Measurements from ENCODE around the gene HDDC3.

Gene HDDC3, protein sequence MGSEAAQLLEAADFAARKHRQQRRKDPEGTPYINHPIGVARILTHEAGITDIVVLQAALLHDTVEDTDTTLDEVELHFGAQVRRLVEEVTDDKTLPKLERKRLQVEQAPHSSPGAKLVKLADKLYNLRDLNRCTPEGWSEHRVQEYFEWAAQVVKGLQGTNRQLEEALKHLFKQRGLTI

DNA sequence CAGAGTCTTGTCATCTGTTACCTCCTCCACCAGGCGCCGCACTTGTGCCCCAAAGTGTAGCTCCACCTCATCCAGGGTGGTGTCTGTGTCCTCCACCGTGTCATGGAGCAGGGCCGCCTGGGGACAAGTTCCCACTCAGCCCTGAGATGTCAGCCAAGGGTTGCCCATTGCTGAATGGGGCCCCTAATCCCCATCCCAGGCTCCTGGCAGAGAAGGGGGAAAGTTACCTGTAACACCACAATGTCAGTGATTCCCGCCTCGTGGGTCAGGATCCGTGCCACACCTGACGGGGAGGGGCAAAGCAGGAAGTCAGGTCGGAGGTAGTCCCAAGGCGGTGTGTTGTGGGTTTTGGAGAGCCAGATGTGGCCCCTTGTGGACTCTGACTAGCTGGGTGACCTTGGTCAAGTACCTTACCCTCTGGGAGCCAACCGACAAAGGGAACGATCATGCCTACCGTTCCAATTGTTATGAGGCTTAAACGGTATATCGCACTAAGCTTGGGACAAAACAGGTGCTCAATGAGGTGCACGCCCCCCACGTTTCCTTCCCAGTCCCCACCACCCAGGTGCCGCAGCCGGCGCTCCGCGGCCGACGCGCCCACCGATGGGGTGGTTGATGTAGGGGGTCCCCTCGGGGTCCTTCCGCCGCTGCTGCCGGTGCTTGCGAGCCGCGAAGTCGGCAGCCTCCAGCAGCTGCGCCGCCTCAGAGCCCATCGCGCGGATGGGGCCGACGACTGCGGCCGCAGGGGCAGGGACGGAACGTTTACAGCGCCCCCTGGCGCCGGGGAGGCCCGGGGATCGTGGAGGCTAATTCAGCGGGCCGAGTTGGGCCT, at the start of gene HDDC3:
Gene HDDC3 (minus strand): TSS at position 722 of the 832 bp plus-strand sequence. CDS start 9 bp downstream, at position 713.
- Mint-ChIP-seq H3K27me3 (ENCODE audit: low read depth) (no peaks in the 10 kb centered on the region), H3K9me3 (no peaks in the 10 kb centered on the region), H3K36me3 (ENCODE audit: low read depth) (peaks cover 11% of the 10 kb centered on the region), H3K4me1 (ENCODE audit: low read depth) (peaks cover 51% of the 10 kb centered on the region), H3K4me3 (peak within 1 kb of the TSS; percentile 98), H3K27ac (peak within 1 kb of the TSS; percentile 100)

DNA sequence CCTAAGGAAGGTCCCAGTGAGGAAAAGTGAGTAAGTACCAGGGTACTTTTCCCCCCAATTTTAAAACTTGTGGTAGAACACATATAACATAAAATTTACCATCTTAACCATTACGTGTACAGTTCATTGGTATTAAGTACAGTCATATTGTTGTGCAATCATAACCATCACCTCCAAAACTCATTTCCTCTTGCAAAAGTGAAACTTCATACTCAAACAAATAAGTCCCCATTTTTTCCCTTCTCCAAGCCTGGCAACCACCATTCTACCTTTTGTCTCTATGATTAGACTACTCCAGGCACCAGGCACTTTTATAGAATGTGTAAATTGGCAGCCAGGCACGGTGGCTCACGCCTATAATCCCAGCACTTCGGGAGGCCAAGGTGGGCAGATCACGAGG, 49.8 kb upstream of the HDDC3 start:
- peaks cover 55% of the 10 kb centered on the region for H3K36me3 Mint-ChIP-seq (ENCODE audit: low read depth)
- H3K4me3 Mint-ChIP-seq: no peak overlapping the region
- H3K27me3 Mint-ChIP-seq (ENCODE audit: low read depth): no peaks in the 10 kb centered on the region
- peak overlapping the region; percentile 73 for H3K27ac Mint-ChIP-seq
- H3K9me3 Mint-ChIP-seq: no peaks in the 10 kb centered on the region
- H3K4me1 Mint-ChIP-seq (ENCODE audit: low read depth): peaks cover 32% of the 10 kb centered on the region

DNA sequence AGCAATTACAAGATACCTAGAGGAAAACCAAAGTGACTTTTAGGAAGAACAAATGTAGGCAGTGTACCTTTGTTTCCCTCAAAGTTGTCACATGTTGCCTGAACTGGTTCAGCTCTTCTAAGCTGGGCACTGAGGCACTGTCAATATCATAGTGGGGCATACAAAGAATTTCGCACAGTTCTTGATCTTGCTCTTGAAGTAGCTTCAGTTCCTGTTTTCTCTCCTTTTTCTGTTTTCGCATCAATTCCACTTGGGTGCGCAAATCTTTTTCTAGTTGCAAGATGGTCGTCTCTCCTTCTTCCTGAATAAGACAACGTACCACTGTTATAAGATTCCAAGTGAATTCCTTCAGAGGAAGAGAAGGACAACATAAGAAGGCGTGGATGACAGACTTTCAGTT, 49.3 kb upstream of the HDDC3 start:
- H3K9me3 Mint-ChIP-seq: no peaks in the 10 kb centered on the region
- H3K4me1 Mint-ChIP-seq (ENCODE audit: low read depth): peaks cover 31% of the 10 kb centered on the region
- H3K27ac Mint-ChIP-seq: peak overlapping the region; percentile 73
- H3K36me3 Mint-ChIP-seq (ENCODE audit: low read depth): peaks cover 57% of the 10 kb centered on the region
- H3K27me3 Mint-ChIP-seq (ENCODE audit: low read depth): no peaks in the 10 kb centered on the region
- no peak overlapping the region for H3K4me3 Mint-ChIP-seq

DNA sequence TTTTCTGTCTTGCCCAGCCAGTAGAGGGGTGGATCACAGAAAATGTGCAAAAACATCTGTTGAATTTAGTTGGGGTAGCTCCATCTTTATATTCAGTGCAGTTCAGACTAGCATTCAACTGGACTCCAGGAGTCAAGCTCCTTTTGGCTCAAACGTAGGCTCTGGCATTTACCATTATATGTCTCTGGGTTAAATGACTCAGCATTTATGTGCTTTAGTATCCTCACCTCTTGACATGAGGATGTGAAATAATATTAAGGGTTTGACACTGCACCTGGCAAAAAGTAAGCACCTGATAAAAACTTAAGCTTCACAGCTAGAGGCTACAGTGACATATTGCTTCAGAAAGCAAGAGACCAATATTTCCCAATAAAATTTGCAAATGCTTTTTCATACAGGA, 47.2 kb upstream of the HDDC3 start:
- Mint-ChIP-seq H3K4me1 (ENCODE audit: low read depth) (peaks cover 22% of the 10 kb centered on the region), H3K27me3 (ENCODE audit: low read depth) (no peaks in the 10 kb centered on the region)

DNA sequence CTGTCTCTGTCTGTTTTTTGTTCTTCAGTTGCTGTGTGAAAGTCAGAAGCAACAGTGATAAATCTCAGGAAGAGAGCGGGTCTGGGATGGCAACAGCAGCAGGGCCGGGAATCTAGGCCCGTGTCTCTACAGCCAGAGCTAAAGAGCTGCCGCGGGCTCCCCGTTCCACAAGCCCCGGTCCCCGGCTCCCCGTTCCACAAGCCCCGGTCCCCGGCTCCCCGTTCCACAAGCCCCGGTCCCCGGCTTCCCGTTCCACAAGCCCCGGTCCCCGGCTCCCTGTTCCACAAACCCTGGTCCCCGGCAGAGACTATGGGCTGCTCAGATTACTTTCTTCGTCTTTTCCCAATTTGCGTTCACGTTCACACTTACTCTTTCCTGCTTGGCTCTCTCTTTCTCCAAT, 41.9 kb upstream of the HDDC3 start:
- H3K4me1 Mint-ChIP-seq (ENCODE audit: low read depth): peaks cover 2% of the 10 kb centered on the region
- no peaks in the 10 kb centered on the region for H3K9me3 Mint-ChIP-seq
- no peak overlapping the region for H3K4me3 Mint-ChIP-seq
- H3K27me3 Mint-ChIP-seq (ENCODE audit: low read depth): no peaks in the 10 kb centered on the region
- no peak overlapping the region for H3K27ac Mint-ChIP-seq
- H3K36me3 Mint-ChIP-seq (ENCODE audit: low read depth): peaks cover 52% of the 10 kb centered on the region

More for the DNA sequence above, 47.2 kb upstream of the HDDC3 start:
- H3K36me3 Mint-ChIP-seq (ENCODE audit: low read depth): peaks cover 62% of the 10 kb centered on the region
- H3K27ac Mint-ChIP-seq: no peak overlapping the region
- H3K9me3 Mint-ChIP-seq: no peaks in the 10 kb centered on the region
- H3K4me3 Mint-ChIP-seq: no peak overlapping the region

DNA sequence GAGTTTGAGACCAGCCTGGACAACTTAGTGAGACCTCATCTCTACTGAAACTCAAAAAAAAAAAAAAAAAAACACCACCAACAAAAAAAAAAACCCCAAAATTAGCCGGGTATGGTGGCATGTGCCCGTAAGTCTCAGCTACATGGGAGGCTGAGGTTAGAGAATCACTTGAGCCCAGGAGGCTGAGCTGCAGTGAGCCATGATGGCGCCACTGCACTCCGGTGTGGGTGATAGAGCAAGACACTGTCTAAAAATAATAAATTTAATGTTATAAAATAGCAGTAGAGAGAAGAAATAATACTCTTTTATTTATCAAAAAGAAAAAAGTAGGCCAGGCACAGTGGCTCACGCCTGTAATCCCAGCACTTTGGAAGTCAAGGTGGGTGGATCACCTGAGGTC, 39.8 kb upstream of the HDDC3 start:
- no peaks in the 10 kb centered on the region for H3K4me1 Mint-ChIP-seq (ENCODE audit: low read depth)
- no peak overlapping the region for H3K4me3 Mint-ChIP-seq
- no peak overlapping the region for H3K27ac Mint-ChIP-seq
- no peaks in the 10 kb centered on the region for H3K9me3 Mint-ChIP-seq
- H3K27me3 Mint-ChIP-seq (ENCODE audit: low read depth): no peaks in the 10 kb centered on the region
- H3K36me3 Mint-ChIP-seq (ENCODE audit: low read depth): peaks cover 56% of the 10 kb centered on the region

DNA sequence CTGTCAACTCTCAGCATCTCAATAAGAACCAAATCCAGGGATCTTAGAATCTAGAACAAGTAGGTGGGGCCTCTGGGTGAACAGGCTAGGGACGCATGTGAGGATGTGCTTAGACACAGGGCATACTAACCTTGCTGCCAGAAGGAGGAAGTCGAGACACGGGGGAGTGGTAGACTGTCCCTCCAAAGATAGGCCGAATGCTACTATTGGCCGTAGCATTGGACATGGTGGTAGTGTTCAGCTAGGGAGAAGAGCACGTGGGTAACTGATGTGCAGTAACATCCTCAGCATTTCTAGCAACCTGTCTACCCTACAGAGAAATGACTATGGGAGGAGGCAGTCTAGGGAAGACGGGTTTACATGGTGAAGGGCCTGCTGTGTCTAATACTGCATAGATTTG, 37.9 kb upstream of the HDDC3 start:
- Mint-ChIP-seq H3K36me3 (ENCODE audit: low read depth) (peaks cover 58% of the 10 kb centered on the region), H3K27me3 (ENCODE audit: low read depth) (no peaks in the 10 kb centered on the region), H3K27ac (no peak overlapping the region), H3K4me1 (ENCODE audit: low read depth) (no peaks in the 10 kb centered on the region), H3K4me3 (no peak overlapping the region), H3K9me3 (no peaks in the 10 kb centered on the region)

DNA sequence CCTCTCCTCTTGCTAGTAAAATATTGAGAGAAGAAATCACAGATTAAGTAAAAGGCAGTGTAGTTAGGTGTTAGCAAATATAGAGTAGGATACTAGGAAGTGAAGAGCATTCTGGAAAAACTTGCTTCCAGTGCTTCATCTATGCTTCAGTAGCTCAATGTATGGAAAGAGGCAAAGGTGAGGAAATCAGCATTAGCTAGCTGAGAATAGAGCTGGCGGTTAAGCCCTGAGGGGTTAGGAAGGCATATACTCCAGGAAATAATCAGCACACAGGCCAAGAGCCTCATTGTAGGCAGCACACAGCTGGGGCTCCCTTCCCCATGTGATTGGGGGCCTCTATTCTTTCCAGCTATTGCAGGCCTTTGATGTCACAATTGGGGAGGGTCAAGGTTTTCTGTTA, 36.1 kb upstream of the HDDC3 start:
- H3K9me3 Mint-ChIP-seq: no peaks in the 10 kb centered on the region
- no peaks in the 10 kb centered on the region for H3K27me3 Mint-ChIP-seq (ENCODE audit: low read depth)

DNA sequence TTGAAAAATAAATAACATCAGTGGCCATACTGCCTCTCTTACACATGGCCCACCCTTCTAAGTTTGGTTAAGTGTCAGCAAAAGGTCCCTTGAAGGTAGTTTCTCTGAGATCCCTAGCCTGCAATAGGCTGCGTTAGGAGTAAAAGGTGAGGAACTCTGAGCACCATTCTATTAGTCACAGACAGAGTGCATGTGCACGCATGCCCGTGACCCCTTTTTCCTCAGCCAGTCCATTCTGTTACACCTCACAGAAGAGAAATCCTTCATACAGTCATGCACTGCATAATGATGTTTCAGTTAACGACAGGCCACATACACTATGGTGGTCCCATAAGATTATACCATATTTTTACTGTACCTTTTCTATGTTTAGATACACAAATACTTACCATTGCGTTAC, 34.9 kb upstream of the HDDC3 start:
- H3K4me3 Mint-ChIP-seq: no peak overlapping the region
- H3K36me3 Mint-ChIP-seq (ENCODE audit: low read depth): peaks cover 47% of the 10 kb centered on the region
- H3K9me3 Mint-ChIP-seq: no peaks in the 10 kb centered on the region
- no peak overlapping the region for H3K27ac Mint-ChIP-seq
- H3K27me3 Mint-ChIP-seq (ENCODE audit: low read depth): no peaks in the 10 kb centered on the region
- H3K4me1 Mint-ChIP-seq (ENCODE audit: low read depth): peaks cover under 1% of the 10 kb centered on the region

More for the DNA sequence above, 36.1 kb upstream of the HDDC3 start:
- no peaks in the 10 kb centered on the region for H3K4me1 Mint-ChIP-seq (ENCODE audit: low read depth)
- no peak overlapping the region for H3K4me3 Mint-ChIP-seq
- peak overlapping the region; percentile 62 for H3K27ac Mint-ChIP-seq
- peaks cover 49% of the 10 kb centered on the region for H3K36me3 Mint-ChIP-seq (ENCODE audit: low read depth)

DNA sequence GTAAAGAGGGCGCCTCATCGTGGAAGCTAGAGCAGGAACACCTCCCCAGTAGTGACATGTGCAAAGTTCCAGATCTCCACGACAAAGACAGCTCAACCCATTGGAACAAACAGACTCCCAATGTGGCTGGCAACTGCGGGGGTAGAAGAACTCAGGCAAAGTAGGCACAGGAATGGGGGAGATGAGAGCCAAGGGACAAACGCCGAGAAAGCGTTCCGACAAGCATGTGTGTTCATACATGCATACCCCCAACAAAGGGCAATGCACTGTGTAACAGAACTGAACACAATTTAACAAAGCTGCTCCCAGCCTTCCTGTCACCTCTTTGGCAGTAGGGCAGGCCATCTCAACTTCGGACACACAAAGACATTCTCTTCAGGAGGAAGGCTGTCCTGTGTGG, 33.9 kb upstream of the HDDC3 start:
- no peak overlapping the region for H3K4me3 Mint-ChIP-seq
- peaks cover 52% of the 10 kb centered on the region for H3K36me3 Mint-ChIP-seq (ENCODE audit: low read depth)
- H3K27ac Mint-ChIP-seq: no peak overlapping the region
- H3K27me3 Mint-ChIP-seq (ENCODE audit: low read depth): no peaks in the 10 kb centered on the region
- H3K9me3 Mint-ChIP-seq: no peaks in the 10 kb centered on the region
- H3K4me1 Mint-ChIP-seq (ENCODE audit: low read depth): peaks cover 5% of the 10 kb centered on the region

DNA sequence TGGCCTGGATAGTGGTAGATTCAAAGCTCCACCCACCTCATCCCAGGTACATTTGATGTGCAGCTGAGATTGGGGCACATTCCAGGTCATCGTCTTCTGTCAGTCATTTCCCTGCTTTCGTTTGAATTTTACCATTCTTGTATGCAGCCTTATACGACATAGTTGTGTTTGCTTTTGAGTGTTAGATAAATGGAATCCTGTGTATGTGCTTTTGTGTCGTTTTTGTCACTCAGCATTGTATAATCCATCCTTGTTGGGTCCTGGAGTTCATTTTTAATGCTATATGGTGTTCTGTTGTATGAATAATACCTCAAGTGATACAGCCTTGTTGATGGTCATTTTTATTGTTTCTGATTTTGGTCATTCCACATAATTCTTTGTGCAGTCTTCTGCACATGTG, 29.7 kb upstream of the HDDC3 start:
- H3K4me1 Mint-ChIP-seq (ENCODE audit: low read depth): peaks cover 14% of the 10 kb centered on the region
- H3K36me3 Mint-ChIP-seq (ENCODE audit: low read depth): peaks cover 31% of the 10 kb centered on the region
- H3K27me3 Mint-ChIP-seq (ENCODE audit: low read depth): no peaks in the 10 kb centered on the region
- H3K4me3 Mint-ChIP-seq: no peak overlapping the region
- H3K27ac Mint-ChIP-seq: no peak overlapping the region
- no peaks in the 10 kb centered on the region for H3K9me3 Mint-ChIP-seq

DNA sequence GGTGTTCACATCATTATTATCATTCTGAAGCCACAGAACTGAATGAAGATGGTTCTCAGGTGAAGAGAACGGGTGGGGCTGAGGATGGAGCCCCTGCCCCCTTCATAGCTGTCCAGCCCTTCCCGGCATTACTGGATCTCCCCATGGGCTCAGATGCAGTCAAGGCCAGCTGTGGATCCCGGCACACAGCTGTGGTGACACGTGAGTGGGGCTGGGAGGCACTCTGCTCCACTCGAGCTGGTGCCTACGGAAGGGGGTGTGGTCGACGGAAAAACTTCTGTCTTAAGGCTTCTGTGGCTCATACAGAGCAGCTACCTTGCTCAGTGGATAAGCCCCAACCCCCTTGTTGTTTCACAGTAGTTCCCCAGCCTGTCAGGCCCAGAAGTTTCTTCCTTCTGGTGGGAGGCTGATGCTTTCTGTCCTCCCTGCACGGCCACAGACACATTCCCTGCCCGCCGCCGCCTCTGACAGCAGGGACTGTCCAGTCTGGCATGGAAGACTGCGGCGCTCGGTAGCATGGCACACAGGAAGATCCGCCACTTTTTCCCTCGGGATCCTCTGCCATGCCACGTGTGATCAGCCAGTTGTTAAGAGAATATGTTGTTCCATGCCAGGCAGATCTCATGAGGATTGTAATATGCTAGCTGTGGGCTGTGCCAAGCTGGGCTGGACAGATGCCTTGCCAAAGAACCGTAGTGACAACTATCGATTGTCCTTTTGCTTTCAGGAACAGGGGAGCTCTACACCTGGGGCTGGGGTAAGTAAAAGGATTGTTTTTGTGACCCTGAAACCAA, 28.1 kb upstream of the HDDC3 start:
- no peaks in the 10 kb centered on the region for H3K9me3 Mint-ChIP-seq
- peaks cover 17% of the 10 kb centered on the region for H3K4me1 Mint-ChIP-seq (ENCODE audit: low read depth)
- H3K27me3 Mint-ChIP-seq (ENCODE audit: low read depth): no peaks in the 10 kb centered on the region
- no peak overlapping the region for H3K4me3 Mint-ChIP-seq
- H3K27ac Mint-ChIP-seq: no peak overlapping the region
- H3K36me3 Mint-ChIP-seq (ENCODE audit: low read depth): peaks cover 23% of the 10 kb centered on the region

DNA sequence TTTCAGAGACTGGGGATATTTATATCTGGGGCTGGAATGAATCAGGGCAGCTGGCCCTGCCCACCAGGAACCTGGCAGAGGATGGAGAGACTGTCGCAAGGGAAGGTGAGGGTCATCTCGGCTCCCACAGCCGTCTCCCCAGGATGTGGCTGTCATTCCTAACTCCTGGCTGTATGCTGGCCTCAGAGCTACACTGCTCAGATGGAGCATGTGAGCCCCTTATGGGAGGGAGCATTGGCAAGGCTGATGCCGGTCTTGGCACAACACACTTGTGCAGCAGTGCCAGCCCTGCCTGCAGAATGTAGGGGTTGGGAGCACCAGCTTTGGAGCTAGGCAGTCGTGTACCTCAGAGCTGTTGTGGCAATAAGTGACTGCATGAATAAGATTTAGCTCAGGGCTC, 27.5 kb upstream of the HDDC3 start:
- Mint-ChIP-seq H3K4me3 (no peak overlapping the region), H3K4me1 (ENCODE audit: low read depth) (peaks cover 17% of the 10 kb centered on the region), H3K27ac (no peak overlapping the region), H3K9me3 (no peaks in the 10 kb centered on the region), H3K27me3 (ENCODE audit: low read depth) (no peaks in the 10 kb centered on the region), H3K36me3 (ENCODE audit: low read depth) (peaks cover 21% of the 10 kb centered on the region)

DNA sequence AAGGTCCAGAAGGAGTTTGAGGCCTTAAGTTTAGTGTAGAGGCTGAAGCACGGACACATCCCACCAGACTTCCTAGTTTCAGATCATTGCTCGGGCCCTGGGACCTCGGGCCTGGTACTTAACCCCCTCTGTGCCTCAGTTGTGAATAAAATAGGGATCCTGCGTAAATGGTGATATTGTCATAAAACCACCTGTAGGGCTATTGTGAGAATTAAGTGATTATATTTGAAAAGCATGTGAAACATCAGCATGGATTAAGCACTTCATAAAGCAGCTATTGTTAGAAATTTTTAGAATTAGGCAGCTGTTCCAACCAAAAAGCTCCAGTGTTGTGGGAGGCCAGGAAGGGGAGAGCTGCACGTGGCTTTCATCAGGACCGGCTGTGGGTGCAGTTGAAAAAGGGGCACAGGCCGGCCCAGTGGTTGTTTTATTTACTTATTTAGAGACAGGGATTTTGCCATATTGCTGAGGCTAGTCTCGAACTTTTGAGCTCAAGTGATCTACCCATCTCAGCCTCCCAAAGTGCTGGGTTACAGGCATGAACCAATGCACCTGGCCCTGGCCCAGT, 26.8 kb upstream of the HDDC3 start:
- Mint-ChIP-seq H3K9me3 (no peaks in the 10 kb centered on the region), H3K4me3 (no peak overlapping the region), H3K4me1 (ENCODE audit: low read depth) (peaks cover 17% of the 10 kb centered on the region), H3K36me3 (ENCODE audit: low read depth) (peaks cover 21% of the 10 kb centered on the region), H3K27me3 (ENCODE audit: low read depth) (no peaks in the 10 kb centered on the region), H3K27ac (no peak overlapping the region)

All from T-helper 1 cell treated with Interleukin-12 subunit alpha and Interleukin-12 subunit beta and Interleukin-4 antibody, amounts not matched to agents 30 μg/mL and 1 μg/mL, for 36 hours (primary cell).